ENCODE results near the gene SLC26A6. TPM values are rescaled to one million over a fixed set of nuclear protein-coding genes. Genes with fewer than 3 reads are reported as not detected.

The SLC26A6 gene
- total and polyA plus RNA-seq, 8 donors: 14.0 to 34.9 (median 16.5) TPM

- Histone ChIP-seq H3K27me3 (peaks cover 7 to 39% of the 10 kb centered on the region in 2 donors), H3K9me3 (no peaks in the 10 kb centered on the region), H3K4me1 (peaks cover 4 to 22% of the 10 kb centered on the region in 2 donors), H3K27ac (no peak overlapping the region), H3K4me3 (no peak overlapping the region), H3K36me3 (peaks cover 0 to 52% of the 10 kb centered on the region in 2 donors)
- DNase-seq (peak in 1 of 4 donors; percentile 66), ATAC-seq (no peak)
- intact Hi-C loops (cut with DNase I): no loop called here
- TF ChIP-seq CTCF (IDR thresholded peaks at IDR 0.05): no peak
These were observed 38.4 kb downstream of the SLC26A6 start for GRCh38 chr3:48596676-48597407.

DNA sequence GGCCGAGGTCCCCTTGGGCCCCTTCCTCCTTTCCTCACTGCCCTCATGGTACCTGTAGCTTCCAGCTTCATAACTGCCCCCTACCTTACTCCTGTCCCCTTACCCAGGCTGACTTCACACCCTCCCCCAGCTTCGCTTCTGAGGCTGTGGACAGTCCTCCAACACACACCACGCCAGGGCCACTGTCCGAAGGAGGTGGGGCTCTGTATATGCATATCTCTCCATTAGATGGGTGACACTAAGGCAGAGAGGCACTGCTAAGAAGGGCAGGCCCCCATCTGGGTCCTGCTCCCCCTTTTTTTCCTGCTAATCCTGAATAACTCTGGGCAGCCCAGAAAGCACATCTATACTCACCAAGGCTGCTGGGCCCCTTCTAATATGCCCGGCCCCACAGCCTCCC is 39.1 kb downstream of the SLC26A6 start:
- H3K27ac ChIP-seq: no peak overlapping the region
- H3K36me3 ChIP-seq: peaks cover 0 to 45% of the 10 kb centered on the region in 2 donors
- TF ChIP-seq CTCF (IDR thresholded peaks at IDR 0.05): no peak
- ATAC-seq: no peak
- peaks cover 4 to 22% of the 10 kb centered on the region in 2 donors for H3K4me1 ChIP-seq
- intact Hi-C loops (cut with DNase I): no loop called here
- H3K4me3 ChIP-seq: no peak overlapping the region
- peak in 1 of 4 donors; percentile 41 for DNase-seq
- H3K27me3 ChIP-seq: peaks cover 7 to 45% of the 10 kb centered on the region in 2 donors
- H3K9me3 ChIP-seq: no peaks in the 10 kb centered on the region

GRCh38 chr3:48595526-48596121 is 39.6 kb downstream of the SLC26A6 start:
- TF ChIP-seq CTCF (IDR thresholded peaks at IDR 0.05): no peak
- H3K27ac ChIP-seq: no peak overlapping the region
- H3K9me3 ChIP-seq: no peaks in the 10 kb centered on the region
- peaks cover 7 to 45% of the 10 kb centered on the region in 2 donors for H3K27me3 ChIP-seq
- peak in 3 of 4 donors; percentile 16 to 89 (median 51) for DNase-seq
- intact Hi-C loops (cut with DNase I): no loop called here
- H3K4me3 ChIP-seq: no peak overlapping the region
- H3K4me1 ChIP-seq: peaks cover 4 to 22% of the 10 kb centered on the region in 2 donors
- peak; percentile 38 for ATAC-seq
- H3K36me3 ChIP-seq: peaks cover 0 to 40% of the 10 kb centered on the region in 2 donors

DNA sequence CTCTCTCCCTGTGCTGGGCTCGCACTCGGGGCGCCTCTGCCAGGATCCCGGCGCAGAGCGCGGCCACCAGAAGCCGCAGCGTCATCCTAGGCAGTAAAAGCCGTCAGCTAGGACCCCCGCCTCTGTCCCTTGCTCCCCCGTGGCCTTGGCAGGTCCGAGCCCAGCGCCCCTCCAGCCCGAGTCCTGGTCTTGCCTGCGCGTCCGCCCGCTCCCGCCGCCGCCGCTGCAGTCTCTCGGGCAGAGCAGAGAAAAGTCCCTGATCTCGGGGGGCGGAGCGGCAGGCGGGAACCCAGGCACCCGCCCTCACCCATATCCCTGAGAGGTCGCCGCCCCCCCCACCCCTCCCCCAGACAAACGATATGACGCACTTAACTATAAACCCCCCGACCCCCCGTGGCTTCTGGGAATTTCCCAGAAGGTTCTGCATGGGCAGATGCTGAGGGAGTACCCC is 40.2 kb downstream of the SLC26A6 start, which contains the start of gene COL7A1:
Gene COL7A1 (minus strand): TSS at position 255 of the 451 bp plus-strand sequence. CDS start 170 bp downstream, at position 85.
- ATAC-seq: peak; percentile 10
- H3K36me3 ChIP-seq: peaks cover 0 to 34% of the 10 kb centered on the region in 2 donors
- intact Hi-C loops (cut with DNase I): no loop called here
- DNase-seq: peak in 2 of 4 donors; percentile 19 to 74
- peaks cover 4 to 22% of the 10 kb centered on the region in 2 donors for H3K4me1 ChIP-seq
- peak within 1 kb of the TSS in 1 of 2 donors; percentile 15 for H3K4me3 ChIP-seq
- H3K27me3 ChIP-seq: peaks cover 7 to 49% of the 10 kb centered on the region in 2 donors
- no peaks in the 10 kb centered on the region for H3K9me3 ChIP-seq
- no peak for TF ChIP-seq CTCF (IDR thresholded peaks at IDR 0.05)
- H3K27ac ChIP-seq: no peak within 1 kb of the TSS
